ENCODE measurements around the gene TENM3.

DNA sequence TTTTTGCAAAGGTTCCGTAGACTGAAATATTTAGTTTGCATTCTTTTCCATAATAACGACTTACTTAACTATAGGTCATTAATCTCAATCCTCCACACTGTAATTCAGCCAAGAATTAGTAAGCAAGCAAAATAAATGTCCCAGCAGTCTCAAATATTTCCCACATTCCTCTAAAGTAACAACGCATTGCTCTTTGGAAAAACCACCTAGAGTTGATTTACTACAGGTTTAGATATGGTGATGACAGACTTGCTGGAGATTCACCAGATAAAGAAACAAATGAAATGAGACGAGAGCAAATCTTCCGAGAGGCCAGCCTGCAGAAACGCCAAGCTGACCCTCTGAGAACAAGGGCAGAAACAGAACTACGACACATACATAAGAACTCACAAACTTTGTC is 28.9 kb downstream of the TENM3 start:
- TF ChIP-seq POLR2A (IDR thresholded peaks at IDR 0.05) (no peak), POLR2AphosphoS5 (IDR thresholded peaks at IDR 0.05) (no peak), CTCF (IDR thresholded peaks at IDR 0.05) (no peak), EP300 (IDR thresholded peaks at IDR 0.05; ENCODE audit: low read depth) (no peak)
